ENCODE results near the gene CYP2R1.

DNA sequence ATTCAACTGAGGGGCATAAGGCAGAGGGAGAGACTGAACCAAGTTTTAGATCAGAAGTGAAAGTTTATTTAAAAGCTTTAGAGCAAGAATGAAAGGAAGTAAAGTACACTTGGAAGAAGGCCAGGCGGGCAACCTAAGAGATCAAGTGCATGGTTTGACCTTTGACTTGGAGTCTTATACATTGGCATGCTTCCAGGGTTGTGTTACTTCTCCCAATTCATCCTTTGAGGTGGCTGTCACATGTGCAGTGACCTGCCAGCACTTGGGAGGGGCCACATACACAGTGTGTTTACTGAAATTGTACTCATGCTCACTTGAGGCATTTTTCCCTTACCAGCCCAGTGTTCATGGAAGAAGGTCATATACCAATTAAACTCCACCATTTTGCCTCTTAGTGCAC, 30.4 kb downstream of the CYP2R1 start:
- TF ChIP-seq, protein P1, sequence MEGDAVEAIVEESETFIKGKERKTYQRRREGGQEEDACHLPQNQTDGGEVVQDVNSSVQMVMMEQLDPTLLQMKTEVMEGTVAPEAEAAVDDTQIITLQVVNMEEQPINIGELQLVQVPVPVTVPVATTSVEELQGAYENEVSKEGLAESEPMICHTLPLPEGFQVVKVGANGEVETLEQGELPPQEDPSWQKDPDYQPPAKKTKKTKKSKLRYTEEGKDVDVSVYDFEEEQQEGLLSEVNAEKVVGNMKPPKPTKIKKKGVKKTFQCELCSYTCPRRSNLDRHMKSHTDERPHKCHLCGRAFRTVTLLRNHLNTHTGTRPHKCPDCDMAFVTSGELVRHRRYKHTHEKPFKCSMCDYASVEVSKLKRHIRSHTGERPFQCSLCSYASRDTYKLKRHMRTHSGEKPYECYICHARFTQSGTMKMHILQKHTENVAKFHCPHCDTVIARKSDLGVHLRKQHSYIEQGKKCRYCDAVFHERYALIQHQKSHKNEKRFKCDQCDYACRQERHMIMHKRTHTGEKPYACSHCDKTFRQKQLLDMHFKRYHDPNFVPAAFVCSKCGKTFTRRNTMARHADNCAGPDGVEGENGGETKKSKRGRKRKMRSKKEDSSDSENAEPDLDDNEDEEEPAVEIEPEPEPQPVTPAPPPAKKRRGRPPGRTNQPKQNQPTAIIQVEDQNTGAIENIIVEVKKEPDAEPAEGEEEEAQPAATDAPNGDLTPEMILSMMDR (IDR thresholded peaks at IDR 0.05; ENCODE audit: control extremely low read depth in 1 of 3, insufficient read depth in 1 of 3, low read depth in 1 of 3, low read length in 3 of 3), result no peak
- no peak for TF ChIP-seq POLR2A (IDR thresholded peaks at IDR 0.05; ENCODE audit: control extremely low read depth in 1 of 2, low read depth in 2 of 2, low read length in 2 of 2)
- no peak for TF ChIP-seq SP2 (IDR thresholded peaks at IDR 0.05; ENCODE audit: low read length)
- no peak for TF ChIP-seq EZH2 (IDR thresholded peaks at IDR 0.05; ENCODE audit: low read depth, low read length, severe bottlenecking)
- no peak for TF ChIP-seq RAD21 (IDR thresholded peaks at IDR 0.05 in 1 of 2, conservative IDR thresholded peaks at IDR 0.05 in 1 of 2; ENCODE audit: low read depth in 2 of 2, low read length in 2 of 2)
- TF ChIP-seq SIX5 (IDR thresholded peaks at IDR 0.05; ENCODE audit: low read depth, low read length), result no peak
- no peak for TF ChIP-seq TCF12 (IDR thresholded peaks at IDR 0.05; ENCODE audit: low read depth, low read length)
- TF ChIP-seq SP4 (IDR thresholded peaks at IDR 0.05; ENCODE audit: low read length), result no peak
